ENCODE measurements around the gene LRBA.
A peak's percentile ranks its signal among the peaks of the same experiment; 100 is the strongest.
"Not testable (repeated sequence)": the region's sequence is repeated elsewhere in the genome, so short reads cannot be mapped to it uniquely, and the experiment has no call there.

Gene LRBA

DNA sequence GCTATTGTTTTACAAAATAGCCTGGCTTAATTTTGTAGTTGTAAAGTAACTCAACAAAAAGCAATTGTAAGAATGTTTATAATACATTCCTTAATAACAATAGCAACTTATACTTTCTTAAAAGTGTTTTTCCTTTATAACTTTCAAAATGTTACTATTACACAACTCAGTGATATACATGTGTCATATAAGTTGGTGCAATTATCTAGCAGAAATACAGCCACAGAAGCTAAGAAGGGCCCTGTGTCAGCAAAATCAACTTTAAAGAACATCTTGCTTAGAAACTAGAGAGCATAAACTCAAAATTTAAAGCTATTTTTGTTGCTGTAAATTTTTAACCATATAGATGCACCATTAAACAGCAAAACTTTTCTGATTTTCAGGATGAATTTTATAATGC, 474.5 kb downstream of the LRBA start:
- H2BK15ac ChIP-seq (ENCODE audit: low read length), result no peak overlapping the region

GRCh38 chr4:150537911-150538310, 477.2 kb downstream of the LRBA start:
- not testable (repeated sequence) for H4K91ac ChIP-seq (ENCODE audit: low read depth, low read length, poor library complexity); H3K4me3 ChIP-seq (ENCODE audit: low read length in 2 of 2); H3K18ac ChIP-seq (ENCODE audit: low read length); H3K4me2 ChIP-seq (ENCODE audit: insufficient read depth, low read length, poor library complexity, severe bottlenecking); H2AK5ac ChIP-seq (ENCODE audit: low read depth, low read length); H3K9me3 ChIP-seq (replicated peaks in 1 of 2; ENCODE audit: control insufficient read depth in 2 of 2, insufficient read depth in 1 of 2, low read depth in 1 of 2, low read length in 2 of 2); H2BK12ac ChIP-seq (ENCODE audit: low read length); H2BK15ac ChIP-seq (ENCODE audit: low read length); H3K14ac ChIP-seq (ENCODE audit: low read length); H3K9ac ChIP-seq (ENCODE audit: low read depth, low read length, poor library complexity); H4K8ac ChIP-seq (ENCODE audit: low read depth, low read length); H3K23ac ChIP-seq (ENCODE audit: low read depth, low read length, poor library complexity); H3K27ac ChIP-seq (replicated peaks; ENCODE audit: low read length); H3K27me3 ChIP-seq (ENCODE audit: control insufficient read depth in 3 of 3, insufficient read depth in 3 of 3, low read depth in 1 of 3, low read length in 3 of 3); H2AFZ ChIP-seq (ENCODE audit: low read length); H2BK5ac ChIP-seq (ENCODE audit: low read length); DNase-seq (ENCODE audit: low spot score); H3K4me1 ChIP-seq (ENCODE audit: control insufficient read depth in 2 of 2, insufficient read depth in 1 of 2, low read depth in 1 of 2, low read length in 2 of 2); H3K79me1 ChIP-seq (ENCODE audit: low read depth, low read length); H2BK120ac ChIP-seq (ENCODE audit: low read depth, low read length); H3K36me3 ChIP-seq (replicated peaks in 1 of 2; ENCODE audit: control insufficient read depth in 2 of 2, insufficient read depth in 2 of 2, low read length in 2 of 2); H3K4ac ChIP-seq (ENCODE audit: low read length)
- WGBS, 2 donors (ENCODE audit: extremely low coverage in 2 of 2, insufficient read length in 2 of 2, insufficient replicate concordance in 1 of 2), result no CpG with 5 or more reads among the region's 3 CpGs

More for the DNA sequence above, 474.5 kb downstream of the LRBA start:
- no peak overlapping the region for H2AK5ac ChIP-seq (ENCODE audit: low read depth, low read length)
- no peak for DNase-seq (ENCODE audit: low spot score)
- no peaks in the 10 kb centered on the region for H3K27me3 ChIP-seq (ENCODE audit: control insufficient read depth in 3 of 3, insufficient read depth in 3 of 3, low read depth in 1 of 3, low read length in 3 of 3)
- H4K8ac ChIP-seq (ENCODE audit: low read depth, low read length), result no peak overlapping the region
- H2AFZ ChIP-seq (ENCODE audit: low read length), result peak overlapping the region; percentile 15
- H3K36me3 ChIP-seq (replicated peaks in 1 of 2; ENCODE audit: control insufficient read depth in 2 of 2, insufficient read depth in 2 of 2, low read length in 2 of 2), result no peaks in the 10 kb centered on the region
- H2BK5ac ChIP-seq (ENCODE audit: low read length), result no peak overlapping the region
- peak overlapping the region; percentile 78 for H3K27ac ChIP-seq (replicated peaks; ENCODE audit: low read length)
- no peak overlapping the region for H2BK120ac ChIP-seq (ENCODE audit: low read depth, low read length)
- no peak overlapping the region for H3K4me3 ChIP-seq (ENCODE audit: low read length in 2 of 2)
- H3K18ac ChIP-seq (ENCODE audit: low read length), result no peak overlapping the region
- no peak overlapping the region for H3K14ac ChIP-seq (ENCODE audit: low read length)
- H2BK12ac ChIP-seq (ENCODE audit: low read length), result no peak overlapping the region
- H3K9ac ChIP-seq (ENCODE audit: low read depth, low read length, poor library complexity), result no peak overlapping the region
- no peak overlapping the region for H4K91ac ChIP-seq (ENCODE audit: low read depth, low read length, poor library complexity)
- no peak overlapping the region for H3K23ac ChIP-seq (ENCODE audit: low read depth, low read length, poor library complexity)
- H3K4me2 ChIP-seq (ENCODE audit: insufficient read depth, low read length, poor library complexity, severe bottlenecking), result no peak overlapping the region
- H3K4me1 ChIP-seq (ENCODE audit: control insufficient read depth in 2 of 2, insufficient read depth in 1 of 2, low read depth in 1 of 2, low read length in 2 of 2), result peaks cover 6 to 12% of the 10 kb centered on the region in 2 donors
- H3K9me3 ChIP-seq (replicated peaks in 1 of 2; ENCODE audit: control insufficient read depth in 2 of 2, insufficient read depth in 1 of 2, low read depth in 1 of 2, low read length in 2 of 2), result peaks cover 0 to 4% of the 10 kb centered on the region in 2 donors
- H3K4ac ChIP-seq (ENCODE audit: low read length), result no peak overlapping the region
- H3K79me1 ChIP-seq (ENCODE audit: low read depth, low read length), result no peaks in the 10 kb centered on the region

GRCh38 chr4:150534818-150535217, 480.3 kb downstream of the LRBA start:
- Histone ChIP-seq H3K9ac (ENCODE audit: low read depth, low read length, poor library complexity) (no peak overlapping the region), H3K9me3 (replicated peaks in 1 of 2; ENCODE audit: control insufficient read depth in 2 of 2, insufficient read depth in 1 of 2, low read depth in 1 of 2, low read length in 2 of 2) (peaks cover 0 to 4% of the 10 kb centered on the region in 2 donors), H3K79me1 (ENCODE audit: low read depth, low read length) (no peaks in the 10 kb centered on the region), H2AFZ (ENCODE audit: low read length) (no peak overlapping the region), H3K18ac (ENCODE audit: low read length) (no peak overlapping the region), H2AK5ac (ENCODE audit: low read depth, low read length) (no peak overlapping the region), H3K27ac (replicated peaks; ENCODE audit: low read length) (no peak overlapping the region), H3K4ac (ENCODE audit: low read length) (no peak overlapping the region), H3K36me3 (replicated peaks in 1 of 2; ENCODE audit: control insufficient read depth in 2 of 2, insufficient read depth in 2 of 2, low read length in 2 of 2) (no peaks in the 10 kb centered on the region), H2BK5ac (ENCODE audit: low read length) (no peak overlapping the region), H4K8ac (ENCODE audit: low read depth, low read length) (no peak overlapping the region), H2BK120ac (ENCODE audit: low read depth, low read length) (no peak overlapping the region), H3K4me2 (ENCODE audit: insufficient read depth, low read length, poor library complexity, severe bottlenecking) (no peak overlapping the region), H3K14ac (ENCODE audit: low read length) (no peak overlapping the region), H3K27me3 (ENCODE audit: control insufficient read depth in 3 of 3, insufficient read depth in 3 of 3, low read depth in 1 of 3, low read length in 3 of 3) (no peaks in the 10 kb centered on the region), H4K91ac (ENCODE audit: low read depth, low read length, poor library complexity) (no peak overlapping the region), H3K4me1 (ENCODE audit: control insufficient read depth in 2 of 2, insufficient read depth in 1 of 2, low read depth in 1 of 2, low read length in 2 of 2) (peaks cover 0 to 1% of the 10 kb centered on the region in 2 donors), H2BK15ac (ENCODE audit: low read length) (no peak overlapping the region), H2BK12ac (ENCODE audit: low read length) (no peak overlapping the region), H3K4me3 (ENCODE audit: low read length in 2 of 2) (no peak overlapping the region), H3K23ac (ENCODE audit: low read depth, low read length, poor library complexity) (no peak overlapping the region)
- DNase-seq (ENCODE audit: low spot score), result no peak

DNA sequence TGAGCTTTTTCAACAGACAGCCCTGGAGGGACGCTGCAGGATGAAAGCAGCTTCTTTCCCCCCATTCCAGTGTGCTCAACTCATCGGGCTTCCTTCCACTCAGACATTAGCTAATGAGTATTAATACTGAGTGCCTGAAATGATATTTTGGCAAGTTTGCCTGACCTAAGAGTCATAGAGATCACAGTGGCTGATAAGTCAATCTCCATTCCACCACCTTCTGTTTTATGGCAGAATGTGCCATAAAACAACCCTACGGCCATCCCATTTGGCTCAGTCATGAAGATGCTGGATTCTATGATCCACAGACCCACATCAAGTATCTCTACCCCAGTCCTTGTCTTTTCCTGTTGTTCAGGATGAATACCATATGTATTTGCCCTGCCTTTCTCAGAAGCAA, 481.4 kb downstream of the LRBA start:
- no CpG with 5 or more reads among the region's 3 CpGs for WGBS, 2 donors (ENCODE audit: extremely low coverage in 2 of 2, insufficient read length in 2 of 2, insufficient replicate concordance in 1 of 2)
- Histone ChIP-seq H3K36me3 (replicated peaks in 1 of 2; ENCODE audit: control insufficient read depth in 2 of 2, insufficient read depth in 2 of 2, low read length in 2 of 2) (no peaks in the 10 kb centered on the region), H3K23ac (ENCODE audit: low read depth, low read length, poor library complexity) (no peak overlapping the region), H2AK5ac (ENCODE audit: low read depth, low read length) (no peak overlapping the region), H4K8ac (ENCODE audit: low read depth, low read length) (no peak overlapping the region), H3K14ac (ENCODE audit: low read length) (no peak overlapping the region), H3K4me2 (ENCODE audit: insufficient read depth, low read length, poor library complexity, severe bottlenecking) (no peak overlapping the region), H2BK120ac (ENCODE audit: low read depth, low read length) (no peak overlapping the region), H4K91ac (ENCODE audit: low read depth, low read length, poor library complexity) (no peak overlapping the region), H3K9me3 (replicated peaks in 1 of 2; ENCODE audit: control insufficient read depth in 2 of 2, insufficient read depth in 1 of 2, low read depth in 1 of 2, low read length in 2 of 2) (peaks cover 0 to 4% of the 10 kb centered on the region in 2 donors), H2BK12ac (ENCODE audit: low read length) (no peak overlapping the region), H3K79me1 (ENCODE audit: low read depth, low read length) (no peaks in the 10 kb centered on the region), H3K4me1 (ENCODE audit: control insufficient read depth in 2 of 2, insufficient read depth in 1 of 2, low read depth in 1 of 2, low read length in 2 of 2) (peaks cover 0 to 1% of the 10 kb centered on the region in 2 donors), H3K4me3 (ENCODE audit: low read length in 2 of 2) (no peak overlapping the region), H3K18ac (ENCODE audit: low read length) (no peak overlapping the region), H3K9ac (ENCODE audit: low read depth, low read length, poor library complexity) (no peak overlapping the region), H2BK5ac (ENCODE audit: low read length) (no peak overlapping the region), H3K27ac (replicated peaks; ENCODE audit: low read length) (no peak overlapping the region), H3K27me3 (ENCODE audit: control insufficient read depth in 3 of 3, insufficient read depth in 3 of 3, low read depth in 1 of 3, low read length in 3 of 3) (no peaks in the 10 kb centered on the region), H3K4ac (ENCODE audit: low read length) (no peak overlapping the region), H2BK15ac (ENCODE audit: low read length) (no peak overlapping the region), H2AFZ (ENCODE audit: low read length) (no peak overlapping the region)
- DNase-seq (ENCODE audit: low spot score), result no peak
